ENCODE measurements around the gene IDS. TPM values are rescaled to one million over a fixed set of nuclear protein-coding genes. Genes with fewer than 3 reads are reported as not detected.
A peak's percentile ranks its signal among the peaks of the same experiment; 100 is the strongest.
"Not testable (repeated sequence)": the region's sequence is repeated elsewhere in the genome, so short reads cannot be mapped to it uniquely, and the experiment has no call there.

Gene IDS
- total and polyA plus RNA-seq, 2 donors (not counting 3 experiments of a cell fraction or from before 2014, with no cell fraction given): 35.2 to 44.0 TPM

DNA sequence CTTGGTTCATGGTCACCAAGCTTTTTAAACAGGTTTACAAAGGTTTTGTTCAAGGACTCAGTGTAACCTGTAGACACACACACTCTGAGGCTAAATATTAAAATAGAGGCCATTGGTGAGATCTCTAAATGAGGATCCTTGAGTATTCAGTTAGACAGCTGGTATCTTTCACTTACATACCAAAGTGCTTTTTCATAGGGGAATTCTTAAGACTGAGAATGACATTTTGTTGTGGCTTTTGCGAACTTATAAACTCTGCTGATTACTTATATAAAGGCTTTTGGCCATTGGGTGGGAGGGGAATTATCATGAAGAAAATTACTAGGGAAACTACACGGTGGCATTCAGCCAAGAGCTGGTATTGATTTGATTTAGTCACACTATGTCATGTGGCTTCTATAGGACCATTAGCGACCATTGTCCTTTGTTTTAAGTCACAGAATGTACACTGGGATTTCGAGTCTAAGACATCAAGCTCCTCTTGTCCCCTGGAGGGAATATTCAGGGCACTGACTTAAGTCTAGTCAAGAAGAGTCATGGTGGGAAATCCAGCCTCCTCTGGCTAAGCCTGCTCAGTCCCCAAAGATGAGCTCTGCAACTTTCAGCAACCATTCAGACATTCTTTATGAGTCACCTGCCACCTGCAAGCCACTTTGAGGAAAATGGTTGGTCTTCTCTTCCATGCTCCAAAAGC, 46.3 kb upstream of the IDS start:
- BruUV-seq (replicated peaks); H3K27ac ChIP-seq (ENCODE audit: insufficient read depth, low read depth, low read length); H3K79me2 ChIP-seq (ENCODE audit: control insufficient read depth, insufficient read depth, low read length); H3K4me3 ChIP-seq (replicated peaks in 1 of 3; ENCODE audit: insufficient read depth in 1 of 3, low read depth in 1 of 3, low read length in 3 of 3); H3K4me2 ChIP-seq (ENCODE audit: insufficient read depth, low read length); FAIRE-seq; DNase-seq (ENCODE audit: low read depth, low spot score); H2AFZ ChIP-seq (ENCODE audit: low read depth, low read length); H4K20me1 ChIP-seq (replicated peaks; ENCODE audit: control insufficient read depth, extremely low read depth, insufficient read depth, low read length); H3K4me1 ChIP-seq (ENCODE audit: control insufficient read depth, extremely low read depth, insufficient read depth, low read length); H3K9me3 ChIP-seq (replicated peaks; ENCODE audit: control insufficient read depth, insufficient read depth, low read length); CTCF ChIA-PET; intact Hi-C loops (cut with micrococcal nuclease); dilution Hi-C loops (cut with MboI; ENCODE audit: extremely low pct_ligation_motif_present, low sequenced_read_pairs); POLR2A ChIA-PET; H3K27me3 ChIP-seq (ENCODE audit: control insufficient read depth in 2 of 2, insufficient read depth in 2 of 2, low read length in 2 of 2); H3K9me1 ChIP-seq (replicated peaks; ENCODE audit: control insufficient read depth, extremely low read depth, insufficient read depth, low read length); H3K36me3 ChIP-seq (ENCODE audit: control insufficient read depth in 2 of 2, extremely low read depth in 1 of 2, insufficient read depth in 2 of 2, low read length in 2 of 2); H3K9ac ChIP-seq (replicated peaks; ENCODE audit: extremely low read depth, insufficient read depth, low read length): not testable (repeated sequence)

DNA sequence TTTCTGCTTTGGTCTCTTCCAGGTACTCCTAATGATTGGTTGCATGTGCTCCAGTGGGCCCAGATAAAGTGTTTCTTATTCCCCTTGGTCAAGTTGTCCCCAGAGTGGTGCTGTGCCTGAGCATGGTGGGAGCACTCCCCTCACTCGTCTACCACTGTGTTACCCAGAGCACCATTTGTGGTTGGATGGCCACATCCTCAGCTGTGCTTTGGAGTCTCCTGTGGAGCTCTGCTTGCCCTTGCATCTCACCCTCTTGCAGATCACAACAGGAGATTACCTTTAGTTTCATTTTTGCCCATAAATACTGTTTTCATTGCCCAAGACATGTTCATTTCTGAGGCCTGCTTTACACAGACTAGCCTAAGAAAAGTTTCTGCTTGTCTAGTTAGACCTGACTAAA, 45.3 kb upstream of the IDS start:
- BruUV-seq (replicated peaks); H3K79me2 ChIP-seq (ENCODE audit: control insufficient read depth, insufficient read depth, low read length); POLR2A ChIA-PET; H3K4me2 ChIP-seq (ENCODE audit: insufficient read depth, low read length); intact Hi-C loops (cut with micrococcal nuclease); H3K27ac ChIP-seq (ENCODE audit: insufficient read depth, low read depth, low read length); H2AFZ ChIP-seq (ENCODE audit: low read depth, low read length); dilution Hi-C loops (cut with MboI; ENCODE audit: extremely low pct_ligation_motif_present, low sequenced_read_pairs); H3K4me3 ChIP-seq (replicated peaks in 1 of 3; ENCODE audit: insufficient read depth in 1 of 3, low read depth in 1 of 3, low read length in 3 of 3); H3K9me3 ChIP-seq (replicated peaks; ENCODE audit: control insufficient read depth, insufficient read depth, low read length); H4K20me1 ChIP-seq (replicated peaks; ENCODE audit: control insufficient read depth, extremely low read depth, insufficient read depth, low read length); DNase-seq (ENCODE audit: low read depth, low spot score); H3K36me3 ChIP-seq (ENCODE audit: control insufficient read depth in 2 of 2, extremely low read depth in 1 of 2, insufficient read depth in 2 of 2, low read length in 2 of 2); CTCF ChIA-PET; H3K4me1 ChIP-seq (ENCODE audit: control insufficient read depth, extremely low read depth, insufficient read depth, low read length); H3K9me1 ChIP-seq (replicated peaks; ENCODE audit: control insufficient read depth, extremely low read depth, insufficient read depth, low read length); H3K9ac ChIP-seq (replicated peaks; ENCODE audit: extremely low read depth, insufficient read depth, low read length); H3K27me3 ChIP-seq (ENCODE audit: control insufficient read depth in 2 of 2, insufficient read depth in 2 of 2, low read length in 2 of 2): not testable (repeated sequence)
- peak; percentile 81 for FAIRE-seq

DNA sequence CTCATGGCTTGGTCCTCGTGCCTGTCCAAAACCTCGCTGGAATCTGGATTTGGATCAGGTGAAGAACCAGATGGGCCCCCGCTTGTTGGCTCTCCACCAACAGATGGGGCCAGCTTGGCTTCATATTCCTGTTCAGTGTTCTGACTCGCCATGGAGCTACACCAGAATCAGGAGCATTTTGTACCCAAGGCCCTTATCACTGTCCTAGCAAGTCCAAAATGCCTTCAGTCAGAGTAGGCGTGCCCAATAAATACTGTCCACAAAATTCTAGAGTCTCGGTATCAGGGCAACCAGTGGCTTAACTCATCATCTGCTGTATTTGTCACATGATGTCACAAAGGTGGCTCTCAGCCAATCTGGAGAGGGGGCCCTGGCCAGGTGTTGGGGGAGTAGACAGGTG, 44.6 kb upstream of the IDS start, which contains the start of gene HSFX3:
Gene HSFX3 (minus strand): TSS at position 224 of the 400 bp plus-strand sequence. CDS start 72 bp downstream, at position 152.
- H4K20me1 ChIP-seq (replicated peaks; ENCODE audit: control insufficient read depth, extremely low read depth, insufficient read depth, low read length); H3K4me3 ChIP-seq (replicated peaks in 1 of 3; ENCODE audit: insufficient read depth in 1 of 3, low read depth in 1 of 3, low read length in 3 of 3); H3K36me3 ChIP-seq (ENCODE audit: control insufficient read depth in 2 of 2, extremely low read depth in 1 of 2, insufficient read depth in 2 of 2, low read length in 2 of 2); POLR2A ChIA-PET; DNase-seq (ENCODE audit: low read depth, low spot score); intact Hi-C loops (cut with micrococcal nuclease); CTCF ChIA-PET; H3K27me3 ChIP-seq (ENCODE audit: control insufficient read depth in 2 of 2, insufficient read depth in 2 of 2, low read length in 2 of 2); dilution Hi-C loops (cut with MboI; ENCODE audit: extremely low pct_ligation_motif_present, low sequenced_read_pairs); BruUV-seq (replicated peaks); H3K9me1 ChIP-seq (replicated peaks; ENCODE audit: control insufficient read depth, extremely low read depth, insufficient read depth, low read length); H3K4me1 ChIP-seq (ENCODE audit: control insufficient read depth, extremely low read depth, insufficient read depth, low read length); H3K9ac ChIP-seq (replicated peaks; ENCODE audit: extremely low read depth, insufficient read depth, low read length); H3K79me2 ChIP-seq (ENCODE audit: control insufficient read depth, insufficient read depth, low read length); H3K27ac ChIP-seq (ENCODE audit: insufficient read depth, low read depth, low read length); H2AFZ ChIP-seq (ENCODE audit: low read depth, low read length); H3K9me3 ChIP-seq (replicated peaks; ENCODE audit: control insufficient read depth, insufficient read depth, low read length); H3K4me2 ChIP-seq (ENCODE audit: insufficient read depth, low read length): not testable (repeated sequence)
- FAIRE-seq: peak; percentile 59

DNA sequence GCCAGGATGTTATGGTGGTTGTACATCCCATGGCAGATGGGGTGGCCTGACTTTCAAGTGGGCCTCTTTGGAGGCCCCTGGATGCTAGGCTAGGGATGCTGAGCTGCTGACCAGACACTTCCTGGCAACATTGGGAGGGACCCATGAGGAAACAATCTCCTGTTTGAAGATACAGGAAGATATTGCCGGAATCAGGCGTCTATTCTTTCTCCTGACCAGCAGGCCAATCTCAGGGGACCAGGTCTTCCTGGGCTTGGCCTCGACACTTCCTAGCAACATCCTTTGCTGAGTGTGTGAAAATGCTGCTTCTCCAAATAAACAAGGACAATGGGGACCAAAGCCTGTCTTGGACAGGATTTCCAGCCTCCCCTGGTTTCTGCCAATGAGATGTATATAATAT, 42.7 kb upstream of the IDS start:
- CTCF ChIA-PET; H3K4me2 ChIP-seq (ENCODE audit: insufficient read depth, low read length); H3K9me1 ChIP-seq (replicated peaks; ENCODE audit: control insufficient read depth, extremely low read depth, insufficient read depth, low read length); H3K79me2 ChIP-seq (ENCODE audit: control insufficient read depth, insufficient read depth, low read length); POLR2A ChIA-PET; H3K27me3 ChIP-seq (ENCODE audit: control insufficient read depth in 2 of 2, insufficient read depth in 2 of 2, low read length in 2 of 2); H3K36me3 ChIP-seq (ENCODE audit: control insufficient read depth in 2 of 2, extremely low read depth in 1 of 2, insufficient read depth in 2 of 2, low read length in 2 of 2); H3K9ac ChIP-seq (replicated peaks; ENCODE audit: extremely low read depth, insufficient read depth, low read length); H3K9me3 ChIP-seq (replicated peaks; ENCODE audit: control insufficient read depth, insufficient read depth, low read length); H3K4me1 ChIP-seq (ENCODE audit: control insufficient read depth, extremely low read depth, insufficient read depth, low read length); DNase-seq (ENCODE audit: low read depth, low spot score); H3K4me3 ChIP-seq (replicated peaks in 1 of 3; ENCODE audit: insufficient read depth in 1 of 3, low read depth in 1 of 3, low read length in 3 of 3); FAIRE-seq; H4K20me1 ChIP-seq (replicated peaks; ENCODE audit: control insufficient read depth, extremely low read depth, insufficient read depth, low read length); BruUV-seq (replicated peaks); intact Hi-C loops (cut with micrococcal nuclease); H3K27ac ChIP-seq (ENCODE audit: insufficient read depth, low read depth, low read length); dilution Hi-C loops (cut with MboI; ENCODE audit: extremely low pct_ligation_motif_present, low sequenced_read_pairs); H2AFZ ChIP-seq (ENCODE audit: low read depth, low read length): not testable (repeated sequence)

Data from endothelial cell of umbilical vein (primary cell).